HCT116 (cell line): ENCODE measurements around the gene HMGA1.

Experiments used
- EGR1 ChIP-seq: IDR thresholded peaks from 2 replicates; pipeline ENCODE4 v1.6.1; 2012; ENCODE audit warnings: low read depth
- EZH2 ChIP-seq: fragments of 200-600 bp; sonication (generic); IDR thresholded peaks from 2 replicates; pipeline ENCODE4 v1.6.1; 2017; ENCODE audit warnings: antibody characterized with exemption, mixed run types
- EZH2phosphoT487 ChIP-seq: fragments of 200-600 bp; IDR thresholded peaks from 2 replicates; pipeline ENCODE4 v1.6.1; 2018; ENCODE audit warnings: antibody characterized with exemption, borderline replicate concordance
- POLR2A ChIP-seq: IDR thresholded peaks from 2 replicates; pipeline ENCODE4 v1.7.0; 2011; ENCODE audit warnings: borderline replicate concordance; ENCODE audit not compliant: insufficient read depth, insufficient read length; ENCODE audit errors: extremely low read depth
- POLR2AphosphoS5 ChIP-seq: IDR thresholded peaks from 2 replicates; pipeline ENCODE4 v1.6.1; 2011; ENCODE audit warnings: mild to moderate bottlenecking, low read depth, low read length, moderate library complexity
- REST ChIP-seq: IDR thresholded peaks from 2 replicates; pipeline ENCODE4 v1.6.1; 2012; ENCODE audit warnings: low read depth
- ZFX ChIP-seq: fragments of 450-650 bp; IDR thresholded peaks from 2 replicates; pipeline ENCODE4 v1.6.1; 2017
- TF ChIP-seq, protein P1 (sequence below), 3 experiments: fragments of 200-600 bp in 1 of 3; sonication (generic) in 1 of 3; IDR thresholded peaks in 2 of 3; conservative IDR thresholded peaks in 1 of 3; 2 replicates each; pipeline ENCODE4 v1.5.1; 2012 to 2017; ENCODE audit warnings: low read depth in 2 of 3, low read length in 2 of 3, antibody characterized with exemption in 1 of 3, borderline replicate concordance in 1 of 3, control low read depth in 1 of 3, mild to moderate bottlenecking in 1 of 3, mixed read lengths in 1 of 3, mixed run types in 1 of 3, moderate library complexity in 1 of 3; ENCODE audit not compliant: insufficient read depth in 1 of 3
- TF ChIP-seq, protein P2 (sequence below): IDR thresholded peaks from 2 replicates; pipeline ENCODE4 v1.6.1; 2012

DNA sequence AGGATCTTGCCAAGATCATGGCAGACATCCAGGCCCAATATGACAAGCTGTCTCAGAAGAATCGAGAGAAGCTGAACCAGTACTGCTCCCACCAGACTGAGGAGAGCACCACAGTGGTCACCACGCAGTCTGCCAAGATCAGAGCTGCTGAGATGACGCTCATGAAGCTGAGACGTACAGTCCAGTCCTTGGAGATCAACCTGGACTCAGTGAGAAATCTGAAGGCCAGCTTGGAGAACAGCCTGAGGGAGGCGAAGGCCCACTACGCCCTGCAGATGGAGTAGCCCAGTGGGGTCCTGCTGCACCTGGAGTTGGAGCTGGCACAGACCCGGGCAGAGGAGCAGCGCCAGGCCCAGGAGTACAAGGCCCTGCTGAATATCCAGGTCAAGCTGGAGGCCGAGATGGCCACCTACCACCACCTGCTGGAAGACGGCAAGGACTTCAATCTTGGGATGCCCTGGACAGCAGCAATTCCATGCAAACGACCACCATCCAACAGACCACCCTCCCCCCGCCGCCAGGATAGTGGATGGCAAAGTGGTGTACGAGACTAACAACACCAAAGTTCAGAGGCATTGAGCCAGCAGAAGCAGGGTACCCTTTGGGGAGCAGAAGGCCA, 46.1 kb upstream of the HMGA1 start:
- TF ChIP-seq EGR1: no peak
- TF ChIP-seq, protein P1, sequence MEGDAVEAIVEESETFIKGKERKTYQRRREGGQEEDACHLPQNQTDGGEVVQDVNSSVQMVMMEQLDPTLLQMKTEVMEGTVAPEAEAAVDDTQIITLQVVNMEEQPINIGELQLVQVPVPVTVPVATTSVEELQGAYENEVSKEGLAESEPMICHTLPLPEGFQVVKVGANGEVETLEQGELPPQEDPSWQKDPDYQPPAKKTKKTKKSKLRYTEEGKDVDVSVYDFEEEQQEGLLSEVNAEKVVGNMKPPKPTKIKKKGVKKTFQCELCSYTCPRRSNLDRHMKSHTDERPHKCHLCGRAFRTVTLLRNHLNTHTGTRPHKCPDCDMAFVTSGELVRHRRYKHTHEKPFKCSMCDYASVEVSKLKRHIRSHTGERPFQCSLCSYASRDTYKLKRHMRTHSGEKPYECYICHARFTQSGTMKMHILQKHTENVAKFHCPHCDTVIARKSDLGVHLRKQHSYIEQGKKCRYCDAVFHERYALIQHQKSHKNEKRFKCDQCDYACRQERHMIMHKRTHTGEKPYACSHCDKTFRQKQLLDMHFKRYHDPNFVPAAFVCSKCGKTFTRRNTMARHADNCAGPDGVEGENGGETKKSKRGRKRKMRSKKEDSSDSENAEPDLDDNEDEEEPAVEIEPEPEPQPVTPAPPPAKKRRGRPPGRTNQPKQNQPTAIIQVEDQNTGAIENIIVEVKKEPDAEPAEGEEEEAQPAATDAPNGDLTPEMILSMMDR (IDR thresholded peaks at IDR 0.05 in 2 of 3, conservative IDR thresholded peaks at IDR 0.05 in 1 of 3; ENCODE audit: borderline replicate concordance in 1 of 3, insufficient read depth in 1 of 3, low read depth in 2 of 3, low read length in 2 of 3): 0 out of 6 replicates have a peak, but pooled peaks of 1 of the 3 experiments have one; percentile 6
- TF ChIP-seq REST: no peak
- TF ChIP-seq EZH2: no peak
- no peak for TF ChIP-seq POLR2AphosphoS5
- no peak for TF ChIP-seq POLR2A
- no peak for TF ChIP-seq ZFX
- TF ChIP-seq, protein P2, sequence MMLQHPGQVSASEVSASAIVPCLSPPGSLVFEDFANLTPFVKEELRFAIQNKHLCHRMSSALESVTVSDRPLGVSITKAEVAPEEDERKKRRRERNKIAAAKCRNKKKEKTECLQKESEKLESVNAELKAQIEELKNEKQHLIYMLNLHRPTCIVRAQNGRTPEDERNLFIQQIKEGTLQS: no peak
- no peak for TF ChIP-seq EZH2phosphoT487
